Sigmoid colon (tissue), 4 donors: ENCODE measurements around the gene VGLL4.

Experiments
- CTCF ChIP-seq, 4 experiments: fragments of 450-650 bp in 3 of 4; fragments of 200-600 bp in 1 of 4; IDR thresholded peaks; one replicate each; pipeline ENCODE4 v1.5.1; 2016 to 2019; ENCODE audit warnings: antibody characterized with exemption in 4 of 4, mild to moderate bottlenecking in 3 of 4, moderate library complexity in 2 of 4
- EP300 ChIP-seq, 4 donors: sonication (generic); formaldehyde crosslinking; IDR thresholded peaks; one replicate each; pipeline ENCODE4 v1.6.1; 2017; ENCODE audit warnings: antibody characterized with exemption in 4 of 4

DNA sequence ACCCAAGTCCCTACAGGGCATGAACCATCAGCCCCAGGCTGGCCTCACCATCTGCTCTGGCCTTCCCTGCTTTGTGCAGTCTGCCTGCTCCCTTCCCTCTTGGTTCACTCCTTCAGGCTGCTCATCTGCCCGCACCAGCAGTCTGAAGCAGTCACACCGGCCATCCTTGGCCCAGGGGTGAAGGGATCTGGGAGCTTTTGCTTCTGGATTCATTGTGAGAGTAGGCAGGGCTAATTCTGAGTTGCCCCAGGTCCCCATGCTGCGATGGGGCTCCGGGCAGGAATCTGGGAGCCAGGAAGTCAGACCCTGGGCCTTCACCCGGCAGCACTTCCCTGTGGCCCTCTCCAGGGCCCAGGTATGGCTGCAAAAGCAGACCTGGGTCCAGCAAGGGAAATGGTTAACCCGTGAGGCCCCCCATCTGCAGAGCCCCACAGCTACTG lies 99.7 kb downstream of the VGLL4 start:
- TF ChIP-seq CTCF (IDR thresholded peaks at IDR 0.05) (no peak), EP300 (IDR thresholded peaks at IDR 0.05) (no peak)
